Activated CD8-positive, alpha-beta memory T cell treated with anti-CD3 and anti-CD28 coated beads for 1 hour (primary cell): Measurements from ENCODE around the gene LHX6.

Experiments
- DNase-seq, 2 donors: peaks; one replicate each; pipeline ENCODE4 v3.0.0-alpha.2; 2020; ENCODE audit warnings: low read depth in 1 of 2; ENCODE audit errors: extremely low read depth in 1 of 2

The LHX6 gene

GRCh38 chr9:122216798-122217418, 11.8 kb downstream of the LHX6 start:
- no peak for DNase-seq

GRCh38 chr9:122216138-122216797, 12.5 kb downstream of the LHX6 start:
- DNase-seq, result no peak

DNA sequence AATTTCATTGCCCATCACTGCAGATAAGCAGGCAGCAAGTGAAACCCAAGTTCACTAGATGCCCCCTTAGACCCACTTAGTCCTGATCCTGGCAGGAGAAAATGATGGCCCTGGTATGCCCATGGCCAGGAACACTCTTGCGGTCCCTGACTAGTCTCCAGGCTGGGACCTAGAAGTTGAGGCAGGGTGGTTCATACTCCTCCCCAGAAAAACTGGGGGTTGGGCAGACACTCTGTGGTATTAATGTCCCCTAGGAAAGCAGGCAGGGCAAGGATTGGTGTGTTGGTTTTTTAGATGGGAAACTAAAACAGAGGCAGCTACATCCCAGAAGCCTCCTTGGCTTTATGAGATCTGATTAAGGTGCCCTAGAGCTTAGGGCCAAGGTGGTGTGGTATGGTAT, 13.1 kb downstream of the LHX6 start:
- no peak for DNase-seq

DNA sequence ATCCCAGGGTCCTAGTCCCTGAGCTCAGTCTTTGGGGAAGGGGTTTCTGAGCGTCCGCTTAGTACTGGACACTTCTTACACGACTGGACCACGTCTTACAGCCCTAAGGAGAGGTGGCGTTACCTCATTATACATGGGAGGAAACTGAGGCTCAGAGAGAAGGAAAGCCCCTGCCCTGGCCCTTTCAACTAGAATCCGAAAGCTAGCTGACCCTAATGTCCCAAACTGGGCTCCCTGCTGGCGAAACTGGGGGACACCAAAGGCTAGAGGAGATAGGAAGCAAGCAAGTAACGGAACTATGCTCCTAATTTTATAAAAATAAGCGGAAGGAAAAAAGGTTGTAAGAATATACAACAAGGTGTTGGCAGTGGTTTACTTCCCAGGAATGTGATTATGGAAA, 14.2 kb downstream of the LHX6 start:
- no peak for DNase-seq

GRCh38 chr9:122213589-122214413, 15.0 kb downstream of the LHX6 start:
- peak; percentile 4 to 24 for DNase-seq

DNA sequence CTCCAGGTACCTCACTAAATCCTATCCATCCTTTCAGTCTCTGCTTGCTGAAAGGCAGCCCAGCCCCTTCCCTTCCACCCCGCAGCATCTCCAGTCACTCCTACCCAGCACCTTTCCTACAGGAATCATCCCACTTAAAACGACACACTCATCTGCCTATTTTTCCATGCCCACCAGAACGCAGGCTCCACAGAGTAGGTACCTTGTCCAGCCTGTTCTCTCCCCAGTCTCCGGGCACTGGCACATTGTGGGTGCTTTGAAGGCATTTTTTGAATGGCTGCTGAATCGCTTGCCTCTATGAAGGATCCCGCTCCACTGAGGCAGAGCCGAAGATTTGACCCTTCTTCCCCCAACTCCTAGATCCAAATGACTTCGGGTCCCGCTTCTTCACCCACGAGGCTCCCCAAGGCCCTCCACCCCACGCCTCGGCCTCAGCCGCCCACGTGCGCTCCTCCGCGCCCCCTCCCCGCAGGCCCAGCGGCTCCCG, 15.6 kb downstream of the LHX6 start:
- no peak for DNase-seq

DNA sequence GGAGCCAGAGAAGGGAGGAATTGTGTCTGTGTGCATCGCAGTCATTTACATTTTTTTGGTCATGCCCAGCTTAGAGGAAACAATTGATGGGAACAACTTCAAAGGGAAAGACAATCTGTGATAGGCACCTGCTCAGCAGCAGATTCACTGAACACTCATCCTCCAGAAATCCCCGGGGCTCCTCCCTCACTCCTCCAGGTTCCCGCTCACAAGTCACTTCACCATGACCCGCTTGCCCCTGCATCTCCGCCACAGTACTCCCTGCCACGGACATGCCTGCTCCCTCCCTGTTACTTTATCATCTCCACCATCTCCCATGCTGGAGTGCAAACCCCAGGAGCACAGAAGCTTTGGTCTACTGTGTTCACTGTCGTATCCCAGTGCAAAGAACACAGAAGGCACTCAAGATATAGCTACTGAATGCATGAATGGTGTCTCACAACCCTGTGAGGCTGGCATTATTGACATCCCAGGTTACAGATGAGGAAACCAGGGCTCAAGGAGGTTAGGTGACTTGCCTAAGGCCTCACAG, 16.2 kb downstream of the LHX6 start:
- DNase-seq, result no peak

GRCh38 chr9:122209451-122209850, 19.3 kb downstream of the LHX6 start:
- no peak for DNase-seq

DNA sequence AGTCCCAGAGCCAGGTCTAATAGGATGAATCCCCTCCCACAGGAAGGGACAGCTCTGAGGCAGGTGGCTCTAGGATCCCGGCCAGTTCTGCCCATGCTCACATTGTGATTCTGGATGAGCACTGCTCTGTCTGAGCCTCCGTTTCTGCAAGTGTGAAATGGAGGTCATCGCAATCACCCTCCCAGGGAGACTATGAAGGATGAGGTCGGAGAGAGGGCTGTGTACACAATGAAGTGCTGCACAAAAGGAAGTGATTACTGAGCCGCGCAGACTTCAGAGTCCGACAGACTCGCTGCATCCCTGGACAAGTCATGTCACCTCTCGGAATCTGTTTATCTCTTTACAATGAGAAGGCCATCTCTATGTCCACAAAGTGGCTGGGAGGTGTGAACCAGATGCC, 21.7 kb downstream of the LHX6 start:
- no peak for DNase-seq

DNA sequence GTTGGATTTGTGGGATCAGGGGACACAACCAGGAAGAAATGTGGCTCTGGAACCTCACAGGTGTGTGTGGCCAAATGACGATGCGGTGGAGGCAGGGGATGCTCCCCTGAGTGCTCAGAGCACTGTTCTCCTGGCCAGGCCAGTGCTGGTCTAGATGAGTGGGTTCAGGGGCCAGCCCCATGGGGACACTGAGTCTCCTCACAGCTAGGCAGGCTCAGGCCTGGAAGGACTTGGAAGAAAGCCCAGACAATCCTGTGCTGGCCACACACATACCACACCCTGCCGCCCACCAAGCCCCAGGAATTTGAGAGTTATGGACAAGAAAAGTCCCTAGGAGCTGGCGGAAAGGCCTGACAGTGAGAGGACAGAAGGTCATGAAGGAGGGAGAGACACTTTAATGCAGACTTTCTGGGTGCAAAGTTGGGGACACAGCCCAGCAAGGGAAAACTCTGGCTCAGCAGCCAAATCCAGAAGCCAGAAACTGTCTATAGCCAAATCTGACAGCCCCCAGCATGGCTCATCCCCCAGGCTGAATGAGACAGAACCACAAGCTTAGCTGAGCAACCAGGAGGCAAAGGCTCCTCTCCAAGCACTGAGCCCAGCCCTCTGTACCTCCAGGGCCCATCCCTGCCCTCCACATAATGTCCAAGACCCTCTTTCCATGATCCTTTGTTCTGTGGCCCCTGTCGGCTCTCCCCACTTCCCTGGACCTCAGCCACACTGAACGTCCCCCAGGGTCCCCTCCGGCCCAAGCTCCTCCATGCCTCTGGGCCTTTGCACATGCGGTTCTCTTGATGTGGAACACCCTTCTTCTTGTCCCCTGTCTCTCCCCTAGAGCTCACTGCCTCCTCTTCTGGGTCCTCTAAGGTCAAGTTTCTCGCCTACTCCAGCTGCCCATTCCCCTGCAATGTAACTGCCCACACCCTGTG, 22.4 kb downstream of the LHX6 start:
- no peak for DNase-seq

- no peak for DNase-seq
Observed at GRCh38 chr9:122205176-122205575, 23.6 kb downstream of the LHX6 start.

- no peak for DNase-seq
Observed at GRCh38 chr9:122204491-122204890, 24.3 kb downstream of the LHX6 start.

GRCh38 chr9:122204055-122204454, 24.7 kb downstream of the LHX6 start:
- DNase-seq, result no peak

GRCh38 chr9:122202111-122202510, 26.6 kb downstream of the LHX6 start:
- no peak for DNase-seq

DNA sequence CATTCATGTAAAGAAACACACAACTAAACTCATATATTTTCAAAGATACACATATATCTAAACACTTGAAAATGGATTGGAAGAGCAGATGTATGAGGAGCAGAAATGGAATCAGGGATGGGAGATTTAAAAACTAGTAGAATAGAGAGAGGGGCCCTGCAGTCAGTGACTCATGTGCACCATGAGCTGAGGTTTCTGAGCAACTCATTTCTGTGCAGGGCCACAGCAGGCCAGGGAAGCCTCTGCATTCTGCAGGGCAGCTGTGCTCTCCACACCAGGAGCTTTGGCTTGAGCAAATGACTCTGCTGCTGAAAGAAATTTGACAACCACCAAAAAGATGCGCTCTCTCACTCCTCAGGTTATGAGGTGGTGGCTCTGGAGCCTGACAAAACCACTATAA, 27.1 kb downstream of the LHX6 start:
- DNase-seq, result no peak

- no peak for DNase-seq
Observed at GRCh38 chr9:122200960-122201595, 27.7 kb downstream of the LHX6 start.

DNA sequence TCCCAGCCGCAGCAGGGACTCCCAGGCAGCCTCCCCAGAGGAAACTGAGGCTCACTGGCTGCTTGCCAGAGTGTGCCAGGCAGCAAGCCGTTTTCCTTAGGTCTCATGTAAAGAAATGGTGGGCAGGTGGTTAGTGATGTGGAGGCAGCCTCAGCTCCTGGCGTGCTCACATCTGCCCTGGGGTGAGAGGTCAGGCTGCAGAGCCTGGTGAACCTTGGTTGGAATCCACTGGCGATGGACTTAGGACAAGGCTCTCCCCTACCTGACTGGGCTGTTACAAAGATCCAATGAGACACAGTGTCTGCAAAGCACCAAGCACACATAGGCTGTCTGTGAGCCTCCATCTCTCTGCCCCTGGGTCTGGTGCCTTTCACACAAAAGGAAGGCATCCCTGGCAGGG, 30.9 kb downstream of the LHX6 start:
- no peak for DNase-seq

DNA sequence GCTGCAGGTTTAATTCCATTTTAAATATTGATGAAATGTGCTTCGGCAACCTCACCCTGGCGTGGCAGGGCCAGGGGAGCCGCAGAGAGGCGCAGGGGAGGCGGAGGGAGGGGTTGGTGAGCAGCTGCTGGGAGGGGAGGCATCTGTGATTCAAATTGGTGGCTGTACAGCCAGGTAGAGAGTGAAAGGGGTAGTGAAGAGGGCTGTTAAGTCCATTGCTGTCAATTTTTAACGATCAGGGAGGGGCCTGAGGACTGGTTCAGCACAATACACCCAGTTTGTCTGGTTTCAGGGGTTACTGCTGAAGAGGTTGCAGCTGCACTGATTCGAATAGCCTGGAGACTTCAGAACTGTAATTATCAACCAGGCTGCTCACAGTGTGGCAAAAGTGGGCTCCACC, 31.3 kb downstream of the LHX6 start:
- DNase-seq, result no peak

DNA sequence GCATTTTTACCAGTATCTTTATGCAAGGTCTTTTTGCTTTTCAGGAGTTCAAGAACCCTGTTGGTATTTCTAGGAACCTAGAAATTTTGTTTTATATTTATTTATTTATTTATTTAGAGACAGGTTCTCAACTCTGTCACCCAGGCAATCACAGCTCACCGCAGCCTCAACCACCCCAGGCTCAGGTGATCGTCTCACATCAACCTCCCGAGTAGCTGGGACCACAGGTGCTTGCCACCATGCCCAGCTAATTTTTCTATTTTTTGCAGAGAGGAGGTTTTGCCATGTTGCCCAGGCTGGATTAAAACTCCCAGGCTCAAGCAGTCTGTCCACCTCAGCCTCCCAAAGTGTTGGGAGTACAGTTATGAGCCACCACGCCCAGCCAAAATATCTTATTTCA, 32.9 kb downstream of the LHX6 start:
- DNase-seq, result no peak

GRCh38 chr9:122193651-122194050, 35.1 kb downstream of the LHX6 start:
- DNase-seq, result no peak
